ENCODE data around the gene PRKD1.

- TF ChIP-seq, protein P1, sequence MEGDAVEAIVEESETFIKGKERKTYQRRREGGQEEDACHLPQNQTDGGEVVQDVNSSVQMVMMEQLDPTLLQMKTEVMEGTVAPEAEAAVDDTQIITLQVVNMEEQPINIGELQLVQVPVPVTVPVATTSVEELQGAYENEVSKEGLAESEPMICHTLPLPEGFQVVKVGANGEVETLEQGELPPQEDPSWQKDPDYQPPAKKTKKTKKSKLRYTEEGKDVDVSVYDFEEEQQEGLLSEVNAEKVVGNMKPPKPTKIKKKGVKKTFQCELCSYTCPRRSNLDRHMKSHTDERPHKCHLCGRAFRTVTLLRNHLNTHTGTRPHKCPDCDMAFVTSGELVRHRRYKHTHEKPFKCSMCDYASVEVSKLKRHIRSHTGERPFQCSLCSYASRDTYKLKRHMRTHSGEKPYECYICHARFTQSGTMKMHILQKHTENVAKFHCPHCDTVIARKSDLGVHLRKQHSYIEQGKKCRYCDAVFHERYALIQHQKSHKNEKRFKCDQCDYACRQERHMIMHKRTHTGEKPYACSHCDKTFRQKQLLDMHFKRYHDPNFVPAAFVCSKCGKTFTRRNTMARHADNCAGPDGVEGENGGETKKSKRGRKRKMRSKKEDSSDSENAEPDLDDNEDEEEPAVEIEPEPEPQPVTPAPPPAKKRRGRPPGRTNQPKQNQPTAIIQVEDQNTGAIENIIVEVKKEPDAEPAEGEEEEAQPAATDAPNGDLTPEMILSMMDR (conservative IDR thresholded peaks at IDR 0.05; ENCODE audit: low read length) = no peak
- TF ChIP-seq EZH2phosphoT487 (IDR thresholded peaks at IDR 0.05; ENCODE audit: borderline replicate concordance) = no peak
Observed at GRCh38 chr14:29743531-29743930, 184.1 kb downstream of the PRKD1 start.
